Neural cell (in vitro differentiated cells): ENCODE results near the gene PLPP3. TPM values are rescaled to one million over a fixed set of nuclear protein-coding genes. Genes with fewer than 3 reads are reported as not detected.

ENCODE experiments used
- H2AFZ ChIP-seq: fragments of 200-600, 300-800 bp; sonication (generic), shearing (Covaris generic); 2 replicates; pipeline ENCODE4 v1.6.0; 2014; ENCODE audit warnings: low read depth, mild to moderate bottlenecking, antibody characterized with exemption, low read length, moderate library complexity
- H3F3A ChIP-seq: fragments of 200-600 bp; shearing (Covaris generic); 2 replicates; pipeline ENCODE4 v1.6.1; 2016; ENCODE audit warnings: mild to moderate bottlenecking, moderate library complexity, mixed read lengths, antibody characterized with exemption, low read length; ENCODE audit not compliant: insufficient read depth, poor library complexity, severe bottlenecking
- H3K27ac ChIP-seq: fragments of 200-600, 300-800 bp; sonication (generic), shearing (Covaris generic); 2 replicates; pipeline ENCODE4 v1.5.1; 2014; ENCODE audit warnings: mild to moderate bottlenecking, low read length, moderate library complexity
- H3K27me3 ChIP-seq: fragments of 300-800, 200-600 bp; sonication (generic), shearing (Covaris generic); 2 replicates; pipeline ENCODE4 v1.6.0; 2014; ENCODE audit warnings: mild to moderate bottlenecking, low read depth, low read length, moderate library complexity; ENCODE audit not compliant: insufficient read depth
- H3K36me3 ChIP-seq: fragments of 300-800, 200-600 bp; sonication (generic), shearing (Covaris generic); 2 replicates; pipeline ENCODE4 v1.5.1; 2014; ENCODE audit warnings: mild to moderate bottlenecking, antibody characterized with exemption, low read length, moderate library complexity; ENCODE audit not compliant: insufficient read depth
- H3K4me2 ChIP-seq: fragments of 300-800, 200-600 bp; sonication (generic), shearing (Covaris generic); 2 replicates; pipeline ENCODE4 v1.6.0; 2014; ENCODE audit warnings: mild to moderate bottlenecking, low read length
- H3K4me3 ChIP-seq: fragments of 300-800, 200-600 bp; sonication (generic), shearing (Covaris generic); 2 replicates; pipeline ENCODE4 v1.5.1; 2014; ENCODE audit warnings: mild to moderate bottlenecking, low read length, moderate library complexity
- H3K79me2 ChIP-seq: fragments of 200-600 bp; shearing (Covaris generic); replicated peaks from 2 replicates; pipeline ENCODE4 v1.6.0; 2014; ENCODE audit warnings: mild to moderate bottlenecking, low read length, moderate library complexity; ENCODE audit not compliant: insufficient read depth
- H3K9ac ChIP-seq: fragments of 300-800, 200-600 bp; sonication (generic), shearing (Covaris generic); 2 replicates; pipeline ENCODE4 v1.6.1; 2016; ENCODE audit warnings: mild to moderate bottlenecking, low read length, mixed read lengths
- H3K9me2 ChIP-seq: fragments of 200-600 bp; shearing (Covaris generic); 2 replicates; pipeline ENCODE4 v1.6.1; 2016; ENCODE audit warnings: mild to moderate bottlenecking, low read length, mixed read lengths; ENCODE audit not compliant: insufficient read depth
- H3K9me3 ChIP-seq: fragments of 200-600, 300-800 bp; sonication (generic), shearing (Covaris generic); 2 replicates; pipeline ENCODE4 v1.6.1; 2016; ENCODE audit warnings: mild to moderate bottlenecking, mixed run types, low read length, moderate library complexity, mixed read lengths
- H4K20me1 ChIP-seq: fragments of 200-600 bp; shearing (Covaris generic); 2 replicates; pipeline ENCODE4 v1.6.1; 2016; ENCODE audit warnings: mild to moderate bottlenecking, mixed run types; ENCODE audit not compliant: insufficient read depth
- EP300 ChIP-seq: fragments of 450-650 bp; conservative IDR thresholded peaks from 2 replicates; pipeline ENCODE4 v1.6.1; 2014; ENCODE audit warnings: antibody characterized with exemption, mild to moderate bottlenecking, moderate library complexity; ENCODE audit not compliant: poor library complexity, severe bottlenecking
- EZH2 ChIP-seq: fragments of 200-600, 300-800 bp; shearing (Covaris generic), sonication (generic); IDR thresholded peaks from 2 replicates; pipeline ENCODE4 v1.6.1; 2014; ENCODE audit warnings: antibody characterized with exemption, low read length, borderline replicate concordance, mild to moderate bottlenecking; ENCODE audit not compliant: insufficient read depth, poor library complexity, severe bottlenecking
- MXI1 ChIP-seq: fragments of 450-650 bp; conservative IDR thresholded peaks from 2 replicates; pipeline ENCODE4 v1.6.1; 2014; ENCODE audit warnings: antibody characterized with exemption, mild to moderate bottlenecking; ENCODE audit not compliant: poor library complexity, severe bottlenecking
- POLR2AphosphoS5 ChIP-seq: IDR thresholded peaks from 2 replicates; pipeline ENCODE4 v1.6.1; 2012
- RAD21 ChIP-seq: fragments of 450-650 bp; conservative IDR thresholded peaks from 2 replicates; pipeline ENCODE4 v1.6.1; 2014; ENCODE audit warnings: antibody characterized with exemption, mild to moderate bottlenecking, moderate library complexity
- SMC3 ChIP-seq: fragments of 450-650 bp; conservative IDR thresholded peaks from 2 replicates; pipeline ENCODE4 v1.6.1; 2014; ENCODE audit warnings: antibody characterized with exemption, mild to moderate bottlenecking, moderate library complexity; ENCODE audit not compliant: poor library complexity
- TAF1 ChIP-seq: IDR thresholded peaks from 2 replicates; pipeline ENCODE4 v1.6.1; 2012; ENCODE audit warnings: low read depth
- polyA plus RNA-seq: library from polyadenylated mRNA; depleted of rRNA; stranded (reverse); fragments of >200 nt; gene quantifications from 2 replicates; pipeline ENCODE4 v1.2.3, GENCODE V29; 2014
- TF ChIP-seq, protein P1 (sequence below): IDR thresholded peaks from 2 replicates; pipeline ENCODE4 v1.6.1; 2012; ENCODE audit warnings: borderline replicate concordance
- TF ChIP-seq, protein P2 (sequence below): fragments of 450-650 bp; IDR thresholded peaks from 2 replicates; pipeline ENCODE4 v1.5.1; 2014; ENCODE audit warnings: antibody characterized with exemption, mild to moderate bottlenecking, moderate library complexity; ENCODE audit not compliant: poor library complexity, severe bottlenecking

Gene PLPP3
- polyA plus RNA-seq, 1 donor from 2014 or later: 2.1 TPM

DNA sequence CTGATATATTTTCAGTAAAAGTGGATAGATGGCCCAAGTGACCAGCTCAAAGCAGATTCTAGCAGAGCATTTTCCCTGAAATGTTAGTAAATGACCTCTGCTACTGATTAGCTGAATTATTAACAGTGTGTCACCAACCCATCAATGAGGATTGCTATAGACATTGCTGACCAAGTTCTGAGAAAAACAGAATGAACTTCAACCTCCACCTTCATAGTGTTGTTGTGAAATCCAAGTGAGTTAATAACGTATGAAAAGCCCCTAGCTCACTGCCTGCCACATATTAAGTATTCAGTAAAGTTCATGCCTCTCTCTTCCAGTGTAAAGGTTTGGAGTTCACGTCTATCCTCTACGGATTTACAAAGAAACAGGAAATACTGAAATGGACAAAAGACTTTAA lies 15.8 kb downstream of the PLPP3 start:
- H3K27ac ChIP-seq: no peak overlapping the region
- no peaks in the 10 kb centered on the region for H3K27me3 ChIP-seq
- H3K9me3 ChIP-seq: no peaks in the 10 kb centered on the region
- no peaks in the 10 kb centered on the region for H3F3A ChIP-seq
- H3K79me2 ChIP-seq: peaks cover 16% of the 10 kb centered on the region
- H3K4me2 ChIP-seq: no peak overlapping the region
- H2AFZ ChIP-seq: no peak overlapping the region
- H3K9me2 ChIP-seq: no peaks in the 10 kb centered on the region
- no peak overlapping the region for H3K4me3 ChIP-seq
- no peaks in the 10 kb centered on the region for H3K36me3 ChIP-seq
- no peaks in the 10 kb centered on the region for H4K20me1 ChIP-seq
- no peak overlapping the region for H3K9ac ChIP-seq
- TF ChIP-seq EP300 (no peak), EZH2 (no peak), TAF1 (no peak), SMC3 (no peak), MXI1 (no peak), RAD21 (no peak), POLR2AphosphoS5 (no peak)
- TF ChIP-seq, protein P1, sequence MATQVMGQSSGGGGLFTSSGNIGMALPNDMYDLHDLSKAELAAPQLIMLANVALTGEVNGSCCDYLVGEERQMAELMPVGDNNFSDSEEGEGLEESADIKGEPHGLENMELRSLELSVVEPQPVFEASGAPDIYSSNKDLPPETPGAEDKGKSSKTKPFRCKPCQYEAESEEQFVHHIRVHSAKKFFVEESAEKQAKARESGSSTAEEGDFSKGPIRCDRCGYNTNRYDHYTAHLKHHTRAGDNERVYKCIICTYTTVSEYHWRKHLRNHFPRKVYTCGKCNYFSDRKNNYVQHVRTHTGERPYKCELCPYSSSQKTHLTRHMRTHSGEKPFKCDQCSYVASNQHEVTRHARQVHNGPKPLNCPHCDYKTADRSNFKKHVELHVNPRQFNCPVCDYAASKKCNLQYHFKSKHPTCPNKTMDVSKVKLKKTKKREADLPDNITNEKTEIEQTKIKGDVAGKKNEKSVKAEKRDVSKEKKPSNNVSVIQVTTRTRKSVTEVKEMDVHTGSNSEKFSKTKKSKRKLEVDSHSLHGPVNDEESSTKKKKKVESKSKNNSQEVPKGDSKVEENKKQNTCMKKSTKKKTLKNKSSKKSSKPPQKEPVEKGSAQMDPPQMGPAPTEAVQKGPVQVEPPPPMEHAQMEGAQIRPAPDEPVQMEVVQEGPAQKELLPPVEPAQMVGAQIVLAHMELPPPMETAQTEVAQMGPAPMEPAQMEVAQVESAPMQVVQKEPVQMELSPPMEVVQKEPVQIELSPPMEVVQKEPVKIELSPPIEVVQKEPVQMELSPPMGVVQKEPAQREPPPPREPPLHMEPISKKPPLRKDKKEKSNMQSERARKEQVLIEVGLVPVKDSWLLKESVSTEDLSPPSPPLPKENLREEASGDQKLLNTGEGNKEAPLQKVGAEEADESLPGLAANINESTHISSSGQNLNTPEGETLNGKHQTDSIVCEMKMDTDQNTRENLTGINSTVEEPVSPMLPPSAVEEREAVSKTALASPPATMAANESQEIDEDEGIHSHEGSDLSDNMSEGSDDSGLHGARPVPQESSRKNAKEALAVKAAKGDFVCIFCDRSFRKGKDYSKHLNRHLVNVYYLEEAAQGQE: no peak
- TF ChIP-seq, protein P2, sequence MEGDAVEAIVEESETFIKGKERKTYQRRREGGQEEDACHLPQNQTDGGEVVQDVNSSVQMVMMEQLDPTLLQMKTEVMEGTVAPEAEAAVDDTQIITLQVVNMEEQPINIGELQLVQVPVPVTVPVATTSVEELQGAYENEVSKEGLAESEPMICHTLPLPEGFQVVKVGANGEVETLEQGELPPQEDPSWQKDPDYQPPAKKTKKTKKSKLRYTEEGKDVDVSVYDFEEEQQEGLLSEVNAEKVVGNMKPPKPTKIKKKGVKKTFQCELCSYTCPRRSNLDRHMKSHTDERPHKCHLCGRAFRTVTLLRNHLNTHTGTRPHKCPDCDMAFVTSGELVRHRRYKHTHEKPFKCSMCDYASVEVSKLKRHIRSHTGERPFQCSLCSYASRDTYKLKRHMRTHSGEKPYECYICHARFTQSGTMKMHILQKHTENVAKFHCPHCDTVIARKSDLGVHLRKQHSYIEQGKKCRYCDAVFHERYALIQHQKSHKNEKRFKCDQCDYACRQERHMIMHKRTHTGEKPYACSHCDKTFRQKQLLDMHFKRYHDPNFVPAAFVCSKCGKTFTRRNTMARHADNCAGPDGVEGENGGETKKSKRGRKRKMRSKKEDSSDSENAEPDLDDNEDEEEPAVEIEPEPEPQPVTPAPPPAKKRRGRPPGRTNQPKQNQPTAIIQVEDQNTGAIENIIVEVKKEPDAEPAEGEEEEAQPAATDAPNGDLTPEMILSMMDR: no peak

DNA sequence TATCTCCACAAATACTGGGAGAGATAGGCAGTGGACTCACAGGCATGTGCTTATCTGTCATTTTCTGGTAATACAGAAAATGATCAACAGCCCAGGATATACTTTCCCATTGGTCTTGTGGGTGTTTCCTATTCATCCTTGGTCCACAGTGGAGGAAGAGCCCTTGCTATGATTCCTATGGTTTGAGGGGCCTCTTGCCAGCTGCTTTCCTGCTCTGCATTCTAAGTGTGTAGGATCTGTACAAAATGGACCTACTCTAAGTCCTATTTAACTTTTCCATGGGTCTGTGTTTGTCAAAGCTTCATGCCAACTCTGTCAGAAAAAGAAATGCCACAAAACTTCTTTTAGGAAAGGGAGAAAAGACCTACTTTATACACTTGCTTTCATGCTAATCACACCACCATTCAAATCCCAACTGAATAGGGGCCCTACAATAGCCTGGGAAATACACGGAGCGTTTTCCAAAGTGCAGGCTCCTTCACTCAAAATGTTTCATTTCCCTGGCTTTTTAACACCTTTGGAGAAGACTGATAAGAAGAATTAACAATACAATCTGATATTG lies 16.4 kb downstream of the PLPP3 start:
- H3K4me3 ChIP-seq: no peak overlapping the region
- H3K9ac ChIP-seq: no peak overlapping the region
- H3K27ac ChIP-seq: no peak overlapping the region
- H3K9me2 ChIP-seq: no peaks in the 10 kb centered on the region
- H3K9me3 ChIP-seq: no peaks in the 10 kb centered on the region
- no peaks in the 10 kb centered on the region for H4K20me1 ChIP-seq
- no peak overlapping the region for H3K4me2 ChIP-seq
- H3K27me3 ChIP-seq: no peaks in the 10 kb centered on the region
- no peak for TF ChIP-seq POLR2AphosphoS5
- TF ChIP-seq TAF1: no peak
- TF ChIP-seq SMC3: no peak
- TF ChIP-seq, protein P1: no peak
- TF ChIP-seq RAD21: no peak
- no peak for TF ChIP-seq EZH2
- TF ChIP-seq, protein P2: no peak
- no peak for TF ChIP-seq MXI1
- TF ChIP-seq EP300: no peak
- no peaks in the 10 kb centered on the region for H3F3A ChIP-seq
- H2AFZ ChIP-seq: no peak overlapping the region
- H3K79me2 ChIP-seq: peaks cover 15% of the 10 kb centered on the region
- no peaks in the 10 kb centered on the region for H3K36me3 ChIP-seq
